Prostate gland (tissue), 2 donors: ENCODE results near the gene BCAS3.
A peak's percentile ranks its signal among the peaks of the same experiment; 100 is the strongest.

Experiments used
- CTCF ChIP-seq, 4 experiments: fragments of 200-600 bp in 2 of 4; fragments of 450-650 bp in 2 of 4; sonication (generic) in 2 of 4; IDR thresholded peaks; 1 replicate in 3 of 4; 2 replicates in 1 of 4; pipeline ENCODE4 v1.5.1; 2016 to 2019; ENCODE audit warnings: antibody characterized with exemption in 4 of 4, mild to moderate bottlenecking in 2 of 4, moderate library complexity in 2 of 4
- POLR2A ChIP-seq: fragments of 450-650 bp; IDR thresholded peaks from one replicate; pipeline ENCODE4 v1.6.1; 2016; ENCODE audit warnings: antibody characterized with exemption, mild to moderate bottlenecking

GRCh38 chr17:61002316-61002736, 324.7 kb downstream of the BCAS3 start:
- no peak for TF ChIP-seq POLR2A
- TF ChIP-seq CTCF (IDR thresholded peaks at IDR 0.05) = peak; percentile 14 to 66 (median 57)
